GM21576 (cell line): ENCODE results near the gene ACTR1A.
"Not testable (repeated sequence)": the region's sequence is repeated elsewhere in the genome, so short reads cannot be mapped to it uniquely, and the experiment has no call there.

Experiments used
- ATAC-seq: cut with Tn5 transposase; IDR thresholded peaks from one replicate; pipeline ENCODE4 v1.9.1; 2021; ENCODE audit warnings: mild to moderate bottlenecking, moderate library complexity; ENCODE audit not compliant: unreplicated experiment

Gene ACTR1A

DNA sequence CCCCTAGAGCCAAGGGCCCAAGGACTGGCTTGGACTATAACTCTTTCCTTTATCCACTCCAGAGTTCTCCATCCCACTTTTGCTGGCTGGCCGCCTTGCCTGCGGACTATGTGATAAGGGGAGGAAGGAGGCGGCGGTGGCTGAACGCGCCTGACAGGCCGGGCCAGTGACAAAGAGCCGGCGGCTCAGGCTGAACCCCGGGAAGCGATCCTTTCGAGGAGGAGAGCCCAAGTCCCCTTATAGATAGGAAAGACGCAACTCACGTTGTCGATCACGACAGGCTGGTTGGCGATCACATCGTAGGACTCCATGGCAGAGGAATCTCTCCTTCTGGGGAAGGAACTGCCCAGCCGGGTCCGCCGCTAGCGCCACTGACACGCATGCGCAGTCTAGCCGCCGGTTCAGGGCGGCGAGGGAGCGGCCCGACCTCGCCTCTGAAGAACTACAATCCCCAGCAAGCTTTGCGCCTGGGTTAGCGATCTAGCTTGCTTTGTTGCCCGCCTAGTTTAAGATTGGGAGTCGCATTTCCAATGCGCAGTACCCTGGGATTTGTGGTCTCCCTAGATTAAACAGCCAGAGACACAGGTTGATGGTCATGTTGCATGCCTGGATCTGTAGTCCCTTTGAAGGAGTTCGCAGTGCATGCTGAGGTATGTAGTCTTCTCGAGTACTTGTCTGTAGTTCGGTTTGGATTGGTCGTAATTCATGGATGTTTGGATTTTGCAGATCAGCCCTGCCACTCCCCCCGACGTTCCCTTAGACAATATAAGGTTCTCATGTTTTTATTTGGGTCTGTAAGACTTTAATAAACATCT is at the start of gene ACTR1A:
ACTR1A (minus strand) TSS at position 376 of the 815 bp plus-strand sequence; CDS start at position 311, 65 bp downstream.
- ATAC-seq, result peak; percentile 49

GRCh38 chr10:102550636-102551210 is 48.2 kb upstream of the ACTR1A start:
- no peak for ATAC-seq

DNA sequence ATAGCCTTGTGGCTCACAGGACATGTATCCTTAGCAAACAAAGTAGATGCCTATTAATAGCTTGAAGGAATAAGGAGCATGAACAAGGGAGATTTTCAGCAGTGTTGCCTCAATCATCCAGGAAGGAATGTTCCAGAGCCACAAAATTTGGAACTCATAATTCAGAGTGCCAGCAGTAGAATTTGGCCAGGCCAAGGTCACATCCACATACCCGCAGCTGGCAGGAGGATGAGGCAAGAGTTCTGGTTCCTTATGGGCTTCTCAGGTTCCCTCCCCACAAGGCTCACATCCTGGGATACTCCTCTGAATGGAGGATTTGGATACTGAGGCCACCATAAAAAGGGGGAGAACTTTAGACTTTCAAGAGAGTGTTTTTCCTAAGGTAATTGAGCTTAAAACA is 47.0 kb upstream of the ACTR1A start:
- ATAC-seq, result no peak

- no peak for ATAC-seq
These were observed 44.3 kb upstream of the ACTR1A start for GRCh38 chr10:102546606-102547320.

DNA sequence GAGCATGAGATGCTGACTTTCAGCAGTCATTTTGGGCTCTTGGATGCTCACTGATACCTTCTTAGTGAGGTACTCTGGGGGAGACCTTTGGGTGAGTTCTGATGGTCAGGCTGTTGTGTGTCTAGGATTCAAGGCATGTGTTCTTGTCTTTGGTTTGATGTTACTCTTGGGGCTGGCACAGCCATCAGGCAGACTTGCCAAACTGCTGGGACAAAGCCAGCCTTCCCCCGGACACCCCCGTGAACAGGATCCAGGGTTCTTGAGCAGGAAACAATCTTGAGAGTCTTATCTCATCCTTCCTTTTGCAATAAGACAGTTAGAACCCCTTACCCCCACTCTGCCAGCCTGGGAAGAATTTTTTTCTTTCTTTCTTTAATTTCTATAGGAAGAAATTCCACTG is 43.5 kb upstream of the ACTR1A start:
- ATAC-seq, result no peak

DNA sequence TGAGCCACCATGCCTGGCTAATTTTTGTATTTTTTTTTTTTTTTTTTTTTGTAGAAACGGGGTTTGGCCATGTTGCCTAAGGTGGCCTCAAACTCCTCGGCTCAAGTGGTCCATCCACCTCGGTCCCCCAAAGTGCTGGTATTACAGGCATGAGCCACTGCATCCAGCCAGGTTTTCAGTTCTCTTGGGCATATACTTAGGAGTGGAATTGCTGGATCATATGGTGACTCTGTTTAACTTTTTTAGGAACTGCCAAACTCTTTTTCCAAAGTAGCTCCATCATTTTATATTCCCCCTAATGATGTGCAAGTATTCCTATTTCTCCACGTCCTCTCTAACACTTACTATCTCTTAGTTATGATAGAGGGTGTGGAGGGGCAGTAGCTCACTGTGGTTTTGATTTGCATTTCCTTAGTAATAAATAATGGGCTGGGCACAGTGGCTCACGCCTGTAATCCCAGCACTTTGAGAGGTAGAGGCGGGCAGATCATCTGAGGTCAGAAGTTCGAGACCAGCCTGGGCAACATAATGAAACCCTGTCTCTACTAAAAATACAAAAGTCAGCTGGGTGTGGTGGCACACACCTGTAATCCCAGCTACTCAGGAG is 42.9 kb upstream of the ACTR1A start:
- ATAC-seq, result no peak

- no peak for ATAC-seq
These were observed 40.4 kb upstream of the ACTR1A start for GRCh38 chr10:102542800-102543418.

GRCh38 chr10:102540023-102540422 is 37.5 kb upstream of the ACTR1A start:
- no peak for ATAC-seq

DNA sequence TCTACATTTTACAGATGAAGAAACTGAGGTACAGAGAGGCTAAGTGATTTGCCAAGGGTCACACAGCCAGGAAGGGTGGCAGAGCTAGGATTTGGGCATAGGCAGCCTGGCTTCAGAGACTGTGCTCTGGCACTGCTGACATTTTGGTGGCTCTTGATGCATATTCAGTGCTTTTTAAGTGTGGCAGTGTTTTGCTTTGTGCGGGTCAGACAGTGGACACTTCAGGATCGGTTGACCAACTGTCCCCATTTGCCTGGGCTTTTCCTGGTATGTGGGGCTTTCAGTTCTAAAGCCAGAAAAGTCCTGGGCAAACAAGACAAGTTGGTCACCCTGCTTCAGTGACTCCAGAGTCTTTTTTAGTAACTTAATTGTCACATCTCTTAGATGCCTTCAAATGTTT is 36.3 kb upstream of the ACTR1A start:
- no peak for ATAC-seq

DNA sequence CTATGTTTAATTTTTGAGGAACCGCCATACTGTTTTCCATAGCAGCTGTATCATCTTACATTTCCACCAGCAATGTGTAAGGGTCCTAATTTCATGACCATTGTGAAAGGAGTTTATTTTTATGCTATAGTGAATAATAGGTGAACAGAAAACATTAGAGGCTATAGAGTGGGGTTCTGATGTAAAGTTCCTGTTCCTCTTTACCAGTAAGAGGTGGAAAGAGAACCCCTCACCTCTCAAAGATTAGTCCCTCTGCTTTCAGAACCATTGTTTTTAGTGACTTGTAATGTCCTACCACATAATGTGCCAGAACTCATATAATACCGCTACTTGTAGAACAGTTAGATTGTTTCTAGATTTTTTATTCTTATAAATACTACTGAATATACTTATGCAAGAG is 35.4 kb upstream of the ACTR1A start:
- no peak for ATAC-seq

GRCh38 chr10:102537367-102537766 is 34.9 kb upstream of the ACTR1A start:
- no peak for ATAC-seq

GRCh38 chr10:102535481-102536147 is 33.1 kb upstream of the ACTR1A start:
- ATAC-seq, result no peak

DNA sequence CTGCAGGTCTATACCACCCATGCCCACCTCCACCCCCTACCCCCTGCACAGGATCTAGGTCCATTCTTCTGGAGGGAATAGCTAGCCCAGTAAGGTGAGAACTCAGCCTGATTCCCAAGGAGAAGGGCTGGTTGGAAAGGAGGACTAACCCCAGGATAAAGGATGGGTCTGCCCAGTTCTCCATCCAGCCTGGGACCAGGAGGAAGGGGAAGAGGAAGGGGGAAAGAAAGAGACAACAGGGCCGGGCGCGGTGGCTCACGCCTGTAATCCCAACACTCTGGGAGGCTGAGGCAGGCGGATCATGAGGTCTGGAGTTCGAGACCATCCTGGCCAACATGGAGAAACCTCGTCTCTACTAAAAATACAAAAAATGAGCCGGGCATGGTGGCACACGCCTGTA is 32.5 kb upstream of the ACTR1A start:
- ATAC-seq, result not testable (repeated sequence)

GRCh38 chr10:102534333-102534732 is 31.8 kb upstream of the ACTR1A start:
- ATAC-seq, result no peak

- ATAC-seq, result no peak
These were observed 25.0 kb upstream of the ACTR1A start for GRCh38 chr10:102527546-102527945.

- ATAC-seq, result no peak
These were observed 22.2 kb upstream of the ACTR1A start for GRCh38 chr10:102524746-102525145.

- no peak for ATAC-seq
These were observed 20.9 kb upstream of the ACTR1A start for GRCh38 chr10:102523250-102524029.

GRCh38 chr10:102522874-102523249 is 20.4 kb upstream of the ACTR1A start:
- ATAC-seq, result no peak

- ATAC-seq, result no peak
These were observed 16.8 kb upstream of the ACTR1A start for GRCh38 chr10:102519246-102519825.
